ENCODE data around the gene DOK6.

Gene DOK6

GRCh38 chr18:69444221-69444620 is 43.5 kb downstream of the DOK6 start:
- DNase-seq = no peak

- DNase-seq = no peak
Measured at GRCh38 chr18:69447886-69448285, 47.2 kb downstream of the DOK6 start.

- no peak for DNase-seq
Measured at GRCh38 chr18:69455125-69455524, 54.4 kb downstream of the DOK6 start.

- DNase-seq = peak; percentile 16 to 25
Measured at GRCh38 chr18:69469444-69469919, 68.8 kb downstream of the DOK6 start.

GRCh38 chr18:69480460-69480859 is 79.8 kb downstream of the DOK6 start:
- no peak for DNase-seq

GRCh38 chr18:69483574-69483973 is 82.9 kb downstream of the DOK6 start:
- no peak for DNase-seq

GRCh38 chr18:69484699-69485396 is 84.2 kb downstream of the DOK6 start:
- DNase-seq = no peak

- no peak for DNase-seq
Measured at GRCh38 chr18:69487488-69488394, 87.1 kb downstream of the DOK6 start.

- DNase-seq = no peak
Measured at GRCh38 chr18:69490072-69490471, 89.4 kb downstream of the DOK6 start.

- DNase-seq = no peak
Measured at GRCh38 chr18:69490813-69491212, 90.1 kb downstream of the DOK6 start.

GRCh38 chr18:69491576-69491975 is 90.9 kb downstream of the DOK6 start:
- no peak for DNase-seq

GRCh38 chr18:69492861-69493260 is 92.2 kb downstream of the DOK6 start:
- DNase-seq = no peak

GRCh38 chr18:69494841-69495240 is 94.2 kb downstream of the DOK6 start:
- no peak for DNase-seq

- no peak for DNase-seq
Measured at GRCh38 chr18:69495338-69495737, 94.7 kb downstream of the DOK6 start.

GRCh38 chr18:69495841-69496533 is 95.3 kb downstream of the DOK6 start:
- no peak for DNase-seq

- DNase-seq = no peak
Measured at GRCh38 chr18:69518989-69519388, 118.3 kb downstream of the DOK6 start.

- no peak for DNase-seq
Measured at GRCh38 chr18:69523582-69523981, 122.9 kb downstream of the DOK6 start.

- DNase-seq = no peak
Measured at GRCh38 chr18:69528435-69528834, 127.7 kb downstream of the DOK6 start.

GRCh38 chr18:69529151-69529550 is 128.5 kb downstream of the DOK6 start:
- no peak for DNase-seq

- DNase-seq = no peak
Measured at GRCh38 chr18:69531973-69532372, 131.3 kb downstream of the DOK6 start.

GRCh38 chr18:69537183-69537582 is 136.5 kb downstream of the DOK6 start:
- no peak for DNase-seq

GRCh38 chr18:69538849-69539248 is 138.2 kb downstream of the DOK6 start:
- DNase-seq = no peak

GRCh38 chr18:69539404-69539803 is 138.7 kb downstream of the DOK6 start:
- DNase-seq = no peak

All from activated CD4-positive, alpha-beta T cell treated with anti-CD3 and anti-CD28 coated beads, Interleukin-2, amount 50 U/mL, for 4 hours (primary cell).